ENCODE measurements around the gene LOXL1. TPM values are rescaled to one million over a fixed set of nuclear protein-coding genes. Genes with fewer than 3 reads are reported as not detected.

The LOXL1 gene
- total RNA-seq, 2 experiments from 2014 or later: 1.8 to 8.6 TPM

- DNase-seq (no peak), ATAC-seq (no peak)
- Mint-ChIP-seq H3K9me3 (ENCODE audit: low read depth) (no peaks in the 10 kb centered on the region), H3K4me1 (peaks cover 23% of the 10 kb centered on the region), H3K27me3 (no peaks in the 10 kb centered on the region), H3K36me3 (no peaks in the 10 kb centered on the region), H3K4me3 (no peak overlapping the region), H3K27ac (no peak overlapping the region)
- CTCF ChIA-PET: interaction anchor here (1.1 to 6.2 kb wide), 3 partner anchors 9 to 30 kb away, joined by 4 to 46 read pairs (median 4); partner anchors contain the start of gene LOXL1
Observed at GRCh38 chr15:73939138-73939537, 12.9 kb downstream of the LOXL1 start.

GRCh38 chr15:73940061-73940981, 14.1 kb downstream of the LOXL1 start:
- no peaks in the 10 kb centered on the region for H3K9me3 Mint-ChIP-seq (ENCODE audit: low read depth)
- CTCF ChIA-PET: interaction anchor here (1.0 to 6.2 kb wide), 5 partner anchors 8 to 109 kb away, joined by 3 to 46 read pairs (median 3); partner anchors contain the start of gene LOXL1

GRCh38 chr15:73941044-73941443, 14.8 kb downstream of the LOXL1 start:
- H3K36me3 Mint-ChIP-seq: no peaks in the 10 kb centered on the region
- CTCF ChIA-PET: interaction anchor here (1.0 to 6.2 kb wide), 4 partner anchors 13 to 108 kb away, joined by 3 to 46 read pairs (median 3); partner anchors contain the start of gene LOXL1
- no peaks in the 10 kb centered on the region for H3K9me3 Mint-ChIP-seq (ENCODE audit: low read depth)
- DNase-seq (no peak), ATAC-seq (no peak)
- H3K4me3 Mint-ChIP-seq: no peak overlapping the region
- H3K27me3 Mint-ChIP-seq: no peaks in the 10 kb centered on the region
- no peak overlapping the region for H3K27ac Mint-ChIP-seq
- peaks cover 18% of the 10 kb centered on the region for H3K4me1 Mint-ChIP-seq

More at GRCh38 chr15:73940061-73940981, 14.1 kb downstream of the LOXL1 start:
- Mint-ChIP-seq H3K27me3 (no peaks in the 10 kb centered on the region), H3K4me1 (peaks cover 18% of the 10 kb centered on the region), H3K36me3 (no peaks in the 10 kb centered on the region), H3K4me3 (no peak overlapping the region), H3K27ac (no peak overlapping the region)
- ATAC-seq: no peak
- DNase-seq: no peak

GRCh38 chr15:73941449-73941848, 15.2 kb downstream of the LOXL1 start:
- H3K4me3 Mint-ChIP-seq: no peak overlapping the region
- H3K27ac Mint-ChIP-seq: no peak overlapping the region
- peaks cover 18% of the 10 kb centered on the region for H3K4me1 Mint-ChIP-seq
- no peak for ATAC-seq
- CTCF ChIA-PET: interaction anchor here (1.0 to 6.2 kb wide), 4 partner anchors 13 to 107 kb away, joined by 3 to 46 read pairs (median 3); partner anchors contain the start of gene LOXL1
- H3K36me3 Mint-ChIP-seq: no peaks in the 10 kb centered on the region
- no peak for DNase-seq
- no peaks in the 10 kb centered on the region for H3K27me3 Mint-ChIP-seq
- no peaks in the 10 kb centered on the region for H3K9me3 Mint-ChIP-seq (ENCODE audit: low read depth)

- Mint-ChIP-seq H3K4me1 (peaks cover 18% of the 10 kb centered on the region), H3K27ac (peak overlapping the region; percentile 15), H3K36me3 (no peaks in the 10 kb centered on the region), H3K9me3 (ENCODE audit: low read depth) (no peaks in the 10 kb centered on the region), H3K27me3 (no peaks in the 10 kb centered on the region), H3K4me3 (no peak overlapping the region)
- ATAC-seq: peak; percentile 76
- peak; percentile 69 for DNase-seq
- CTCF ChIA-PET: interaction anchor here (1.1 to 6.2 kb wide), 6 partner anchors 9 to 35 kb away, joined by 3 to 46 read pairs (median 4); partner anchors contain the start of gene LOXL1
Observed at GRCh38 chr15:73941871-73942635, 15.8 kb downstream of the LOXL1 start.

- no peak overlapping the region for H3K4me3 Mint-ChIP-seq
- no peaks in the 10 kb centered on the region for H3K36me3 Mint-ChIP-seq
- no peak for DNase-seq
- ATAC-seq: no peak
- H3K4me1 Mint-ChIP-seq: peaks cover 18% of the 10 kb centered on the region
- CTCF ChIA-PET: interaction anchor here (1.1 to 1.9 kb wide), 5 partner anchors 8 to 36 kb away, joined by 3 to 10 read pairs (median 4); no protein-coding TSS in a partner anchor
- H3K9me3 Mint-ChIP-seq (ENCODE audit: low read depth): no peaks in the 10 kb centered on the region
- no peaks in the 10 kb centered on the region for H3K27me3 Mint-ChIP-seq
- H3K27ac Mint-ChIP-seq: peak overlapping the region; percentile 15
Observed at GRCh38 chr15:73942751-73943270, 16.5 kb downstream of the LOXL1 start.

GRCh38 chr15:73944161-73945129, 18.2 kb downstream of the LOXL1 start:
- Mint-ChIP-seq H3K36me3 (no peaks in the 10 kb centered on the region), H3K27me3 (no peaks in the 10 kb centered on the region), H3K4me1 (peaks cover 18% of the 10 kb centered on the region), H3K9me3 (ENCODE audit: low read depth) (no peaks in the 10 kb centered on the region), H3K4me3 (no peak overlapping the region), H3K27ac (no peak overlapping the region)
- CTCF ChIA-PET: interaction anchor here (0.9 to 1.9 kb wide), 6 partner anchors 15 to 29 kb away, joined by 3 to 5 read pairs (median 4); no protein-coding TSS in a partner anchor
- ATAC-seq: no peak
- DNase-seq: no peak

GRCh38 chr15:73945130-73945508, 18.9 kb downstream of the LOXL1 start:
- H3K27ac Mint-ChIP-seq: no peak overlapping the region

GRCh38 chr15:73946046-73946721, 19.9 kb downstream of the LOXL1 start:
- no peaks in the 10 kb centered on the region for H3K27me3 Mint-ChIP-seq
- ATAC-seq (no peak), DNase-seq (no peak)
- H3K27ac Mint-ChIP-seq: no peak overlapping the region
- no peaks in the 10 kb centered on the region for H3K36me3 Mint-ChIP-seq
- H3K4me3 Mint-ChIP-seq: no peak overlapping the region
- CTCF ChIA-PET: interaction anchor here (1.3 to 1.6 kb wide), 2 partner anchors 19 to 27 kb away, joined by 4 read pairs; no protein-coding TSS in a partner anchor
- H3K4me1 Mint-ChIP-seq: peaks cover 16% of the 10 kb centered on the region
- no peaks in the 10 kb centered on the region for H3K9me3 Mint-ChIP-seq (ENCODE audit: low read depth)

More at GRCh38 chr15:73945130-73945508, 18.9 kb downstream of the LOXL1 start:
- DNase-seq: no peak
- Mint-ChIP-seq H3K4me3 (no peak overlapping the region), H3K9me3 (ENCODE audit: low read depth) (no peaks in the 10 kb centered on the region), H3K27me3 (no peaks in the 10 kb centered on the region), H3K4me1 (peaks cover 17% of the 10 kb centered on the region), H3K36me3 (no peaks in the 10 kb centered on the region)
- CTCF ChIA-PET: interaction anchor here (0.9 to 1.6 kb wide), 5 partner anchors 16 to 28 kb away, joined by 3 to 4 read pairs (median 4); no protein-coding TSS in a partner anchor
- no peak for ATAC-seq

- CTCF ChIA-PET: no interaction called here
- peaks cover 16% of the 10 kb centered on the region for H3K4me1 Mint-ChIP-seq
Observed at GRCh38 chr15:73946795-73947370, 20.6 kb downstream of the LOXL1 start.

GRCh38 chr15:73947651-73948050, 21.4 kb downstream of the LOXL1 start:
- ATAC-seq (no peak), DNase-seq (no peak)
- Mint-ChIP-seq H3K27me3 (no peaks in the 10 kb centered on the region), H3K4me3 (no peak overlapping the region), H3K27ac (no peak overlapping the region), H3K9me3 (ENCODE audit: low read depth) (no peaks in the 10 kb centered on the region), H3K4me1 (peaks cover 14% of the 10 kb centered on the region), H3K36me3 (no peaks in the 10 kb centered on the region)
- CTCF ChIA-PET: interaction anchor here (1.1 to 7.8 kb wide), 4 partner anchors 8 to 20 kb away, joined by 3 to 175 read pairs (median 8); no protein-coding TSS in a partner anchor

More at GRCh38 chr15:73946795-73947370, 20.6 kb downstream of the LOXL1 start:
- Mint-ChIP-seq H3K27me3 (no peaks in the 10 kb centered on the region), H3K9me3 (ENCODE audit: low read depth) (no peaks in the 10 kb centered on the region), H3K27ac (peak overlapping the region; percentile 19), H3K36me3 (no peaks in the 10 kb centered on the region), H3K4me3 (no peak overlapping the region)
- ATAC-seq (no peak), DNase-seq (no peak)

Measured in activated CD8-positive, alpha-beta memory T cell treated with anti-CD3 and anti-CD28 coated beads, Interleukin-2, amount 10 ng/mL, durations not matched to agents 7 days and 5 days (primary cell).